Mucosa of gallbladder (tissue), 1 donor: ENCODE data around the gene STN1. TPM values are rescaled to one million over a fixed set of nuclear protein-coding genes. Genes with fewer than 3 reads are reported as not detected.
"Not testable (repeated sequence)": the region's sequence is repeated elsewhere in the genome, so short reads cannot be mapped to it uniquely, and the experiment has no call there.

ENCODE experiments used
- DNase-seq: peaks from one replicate; pipeline ENCODE4 v3.0.0-alpha.2; 2020; ENCODE audit warnings: low spot score
- total RNA-seq: library from RNA; stranded (reverse); gene quantifications from one replicate; pipeline ENCODE4 v1.2.1, GENCODE V29; 2021
- donor health status: DM: no; HTN: no; CAD: no.

The STN1 gene
- total RNA-seq, 1 donor from 2014 or later = 29.2 TPM

DNA sequence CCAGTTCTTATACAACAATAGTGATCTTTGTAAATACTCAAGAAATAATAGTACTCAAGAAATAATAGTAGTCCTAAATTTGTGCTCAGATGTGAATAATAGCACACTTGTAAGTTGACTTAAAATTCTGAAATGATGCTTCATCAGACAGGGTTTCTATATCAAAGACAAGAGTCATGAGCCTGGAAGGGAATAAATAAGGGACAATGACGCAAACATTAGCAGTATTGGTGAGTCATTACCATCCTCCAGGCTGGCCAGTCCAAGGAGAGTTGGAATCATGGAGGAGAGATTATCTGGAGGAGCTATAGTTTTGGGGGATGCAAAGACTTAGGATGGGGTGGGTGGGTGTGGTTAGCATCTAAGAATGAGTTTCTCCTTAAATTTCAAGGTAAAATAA, 56.5 kb downstream of the STN1 start:
- DNase-seq = no peak

DNA sequence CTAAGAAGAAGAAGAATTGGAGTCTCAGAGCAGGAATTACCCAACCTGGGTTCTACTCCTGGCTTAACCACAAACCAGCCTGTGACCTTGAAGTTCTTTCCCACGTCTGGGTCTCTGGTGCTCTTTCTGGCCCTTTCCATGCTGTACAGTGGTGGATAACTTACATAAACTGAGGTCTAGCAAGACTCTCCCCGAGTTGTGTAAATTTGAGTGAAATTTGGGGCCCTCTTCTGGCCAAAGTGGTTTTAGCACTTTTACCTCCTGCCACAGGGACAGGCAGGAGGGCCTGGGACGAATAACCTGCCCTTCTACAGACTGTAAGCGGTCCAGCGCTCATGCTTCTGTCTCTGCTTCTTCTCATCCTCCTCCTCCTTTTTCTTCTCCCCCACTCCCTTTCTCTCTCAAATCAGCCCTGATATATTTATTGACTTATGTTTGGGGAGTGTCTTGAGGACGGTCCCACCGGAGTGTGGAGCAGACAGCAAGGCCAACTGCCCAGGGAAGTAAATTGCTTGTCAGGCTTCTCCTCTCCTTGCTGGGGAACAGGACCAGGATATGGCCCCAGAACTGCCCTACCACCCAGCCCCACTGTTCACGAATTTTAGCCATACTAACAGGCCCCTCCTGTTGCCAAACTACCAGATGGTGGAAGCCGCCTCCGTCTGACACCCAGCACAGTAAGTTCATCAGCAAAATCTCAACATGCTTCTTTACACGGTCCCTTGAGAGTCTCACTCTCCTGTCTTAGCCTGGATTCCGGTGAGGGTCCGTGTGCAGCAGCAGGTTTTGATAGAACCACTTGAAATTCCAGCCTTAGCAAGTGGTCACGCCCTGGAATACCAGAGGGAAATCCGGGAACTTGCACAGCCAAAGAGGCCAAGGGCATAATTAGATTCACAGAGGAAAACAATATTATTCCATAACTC, 58.6 kb downstream of the STN1 start:
- DNase-seq = peak; percentile 73

GRCh38 chr10:103858360-103858759, 59.6 kb downstream of the STN1 start:
- DNase-seq = no peak

- DNase-seq = no peak
Measured at GRCh38 chr10:103856797-103857170, 61.2 kb downstream of the STN1 start.

GRCh38 chr10:103855852-103856796, 61.9 kb downstream of the STN1 start:
- peak; percentile 78 for DNase-seq

DNA sequence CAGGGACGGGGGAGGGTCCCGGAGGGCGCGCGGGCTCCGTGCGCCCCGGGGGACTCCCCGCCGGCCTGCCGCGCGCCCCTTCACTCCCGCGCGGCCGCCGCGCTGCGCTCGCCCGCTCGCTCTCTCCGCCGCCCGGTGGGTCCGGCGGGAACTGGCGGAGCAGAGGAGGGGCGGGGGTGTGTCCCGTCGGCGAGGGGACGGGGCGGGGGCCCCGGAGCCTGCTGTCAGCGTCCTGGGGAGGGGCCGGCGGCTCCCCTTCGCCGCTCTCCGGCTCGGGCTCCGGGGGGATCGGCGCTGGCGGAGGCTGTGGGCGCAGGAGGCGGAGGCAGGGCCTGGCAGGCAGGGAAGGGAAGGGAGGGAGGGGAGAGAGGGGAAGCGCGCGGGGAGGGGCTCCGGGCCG, 62.6 kb downstream of the STN1 start, which contains the start of gene SH3PXD2A:
Gene SH3PXD2A (minus strand): TSS at position 153 of the 400 bp plus-strand sequence. CDS start 310 bp downstream, outside the sequence.
- DNase-seq = no peak

- no peak for DNase-seq
Measured at GRCh38 chr10:103854686-103855391, 63.1 kb downstream of the STN1 start.

GRCh38 chr10:103854265-103854685, 63.7 kb downstream of the STN1 start:
- DNase-seq = no peak

GRCh38 chr10:103853428-103854264, 64.3 kb downstream of the STN1 start:
- no peak for DNase-seq

- DNase-seq = no peak
Measured at GRCh38 chr10:103852856-103853255, 65.1 kb downstream of the STN1 start.

DNA sequence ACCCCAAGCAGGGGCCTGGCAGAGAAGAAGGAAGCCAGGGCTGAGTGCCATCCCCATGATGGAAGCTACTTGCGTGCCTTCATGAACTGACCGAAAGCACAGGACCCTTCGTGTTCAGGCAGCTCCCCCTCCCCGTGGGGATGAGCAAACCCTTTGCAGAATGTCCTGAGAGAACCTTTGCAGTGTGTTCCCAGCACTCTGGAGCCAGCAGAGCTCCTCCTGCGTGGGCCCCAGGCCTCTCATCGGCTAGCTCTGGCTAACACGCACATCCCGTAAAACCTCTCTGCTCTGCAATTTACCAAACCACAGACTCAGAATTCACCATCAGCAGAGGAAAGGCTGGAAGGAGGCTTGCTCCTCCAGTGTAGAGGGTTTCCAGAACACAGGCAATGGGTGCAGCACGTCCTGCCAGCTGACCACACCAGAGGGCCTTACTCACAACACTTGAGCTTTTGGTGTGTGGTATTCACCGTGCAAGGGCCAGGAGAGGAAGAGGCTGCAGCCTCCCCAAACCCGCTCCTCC, 65.7 kb downstream of the STN1 start:
- DNase-seq = no peak

DNA sequence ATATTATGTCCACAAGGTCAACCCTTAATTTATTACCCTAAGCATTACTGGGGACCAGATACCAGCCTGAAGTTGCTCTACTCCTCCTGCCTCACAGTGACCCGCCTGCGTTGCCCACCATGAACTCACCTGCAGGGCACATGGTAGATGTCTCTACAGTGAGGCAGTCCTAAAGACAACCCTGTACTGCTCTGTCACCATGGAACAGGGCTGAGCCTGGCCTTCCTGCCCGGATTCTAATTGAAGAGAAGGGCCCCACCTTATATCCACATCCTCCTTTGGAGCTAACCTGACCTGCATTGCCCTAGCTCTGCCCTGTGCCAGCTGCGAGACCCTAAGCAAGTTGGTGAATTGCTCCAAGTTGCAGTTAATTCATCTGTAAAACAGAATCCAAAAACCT, 66.7 kb downstream of the STN1 start:
- DNase-seq = no peak

- no peak for DNase-seq
Measured at GRCh38 chr10:103850572-103850895, 67.5 kb downstream of the STN1 start.

GRCh38 chr10:103849880-103850571, 68.0 kb downstream of the STN1 start:
- DNase-seq = no peak

DNA sequence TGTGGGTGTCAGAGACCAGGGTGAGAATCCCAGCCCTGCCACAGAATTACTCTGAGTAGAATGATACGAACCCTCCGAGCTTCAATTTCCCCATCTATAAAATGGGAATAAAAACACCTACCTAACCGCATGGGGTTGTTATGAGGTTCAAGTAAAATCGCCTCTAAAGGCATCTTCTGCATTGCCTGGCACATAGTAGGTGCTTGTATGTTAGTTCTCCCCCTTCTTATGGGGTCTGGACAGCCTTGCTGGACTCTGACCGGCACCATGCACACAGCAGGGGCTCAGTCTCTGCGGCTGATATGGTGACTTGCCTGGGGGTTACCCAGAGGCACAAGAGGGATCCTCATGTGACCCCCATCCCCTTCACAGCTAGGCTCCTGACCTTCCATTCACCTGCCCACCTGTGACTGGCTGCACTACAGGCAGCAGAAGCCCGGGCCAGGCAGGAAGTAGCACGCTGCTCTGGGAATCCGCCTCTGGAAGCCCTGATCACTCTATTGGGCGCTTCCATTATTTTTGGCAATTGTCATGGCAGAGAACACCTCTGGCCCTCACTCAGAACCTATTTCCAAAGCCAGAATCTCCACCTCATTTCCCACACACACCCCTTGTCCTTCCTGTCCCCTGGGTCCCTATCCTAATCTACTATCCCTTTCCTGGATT, 68.6 kb downstream of the STN1 start:
- no peak for DNase-seq

- DNase-seq = no peak
Measured at GRCh38 chr10:103847909-103848468, 70.0 kb downstream of the STN1 start.

DNA sequence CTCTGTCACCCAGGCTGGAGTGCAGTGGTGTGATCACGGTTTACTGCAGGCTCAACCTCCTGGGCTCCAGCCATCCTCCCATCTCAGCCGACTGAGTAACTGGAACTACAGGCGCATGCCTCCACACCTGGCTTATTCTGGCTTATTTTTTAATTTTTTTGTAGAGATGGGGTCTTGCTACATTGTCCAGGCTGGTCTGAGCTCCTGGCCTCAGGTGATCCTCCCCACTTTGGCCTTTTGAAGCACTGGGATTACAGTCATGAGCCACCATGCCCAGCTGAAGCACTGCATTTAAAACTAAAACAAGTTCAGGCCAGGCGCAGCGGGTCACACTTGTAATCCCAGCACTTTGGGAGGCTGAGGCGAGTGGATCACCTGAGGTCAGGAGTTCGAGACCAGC, 70.6 kb downstream of the STN1 start:
- no peak for DNase-seq

- no peak for DNase-seq
Measured at GRCh38 chr10:103845972-103846371, 72.0 kb downstream of the STN1 start.

- not testable (repeated sequence) for DNase-seq
Measured at GRCh38 chr10:103845346-103845745, 72.6 kb downstream of the STN1 start.
